HG03280 (cell line): ENCODE data around the gene LIN54.
"Not testable (repeated sequence)": the region's sequence is repeated elsewhere in the genome, so short reads cannot be mapped to it uniquely, and the experiment has no call there.

Experiments used
- ATAC-seq: cut with Tn5 transposase; IDR thresholded peaks from one replicate; pipeline ENCODE4 v1.9.1; 2021; ENCODE audit warnings: mild to moderate bottlenecking, moderate library complexity; ENCODE audit not compliant: unreplicated experiment

The LIN54 gene

GRCh38 chr4:83012687-83013419, 2.2 kb upstream of the LIN54 start:
- peak; percentile 85 for ATAC-seq

DNA sequence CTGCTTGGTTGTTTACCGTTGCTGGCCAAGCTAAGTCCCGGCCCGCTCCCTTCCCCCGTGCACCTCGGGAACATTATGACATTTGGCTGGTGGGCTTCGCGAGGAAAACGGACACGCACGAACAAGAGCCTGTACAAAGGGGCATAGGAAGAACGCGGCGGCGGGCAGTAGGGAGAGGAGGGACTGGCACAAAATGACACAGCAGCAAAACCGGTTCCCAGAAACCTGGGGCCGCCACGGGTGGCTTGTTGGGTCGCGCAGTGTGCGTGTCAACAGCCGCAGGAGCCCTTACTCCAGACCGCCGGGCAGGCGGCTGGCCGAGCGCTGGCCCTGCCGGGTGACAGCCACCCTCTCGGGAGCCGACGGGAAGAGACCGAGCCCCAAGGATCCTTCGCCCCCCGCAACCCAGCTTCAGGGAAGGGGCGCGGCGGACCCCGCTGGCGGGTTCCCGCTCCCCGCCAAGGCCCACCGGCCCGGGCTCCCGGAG, 1.6 kb upstream of the LIN54 start:
- no peak for ATAC-seq

- ATAC-seq: no peak
Measured at GRCh38 chr4:83011689-83012199, 1.1 kb upstream of the LIN54 start.

GRCh38 chr4:83010111-83010521, 507 bp downstream of the LIN54 start:
- ATAC-seq: no peak

DNA sequence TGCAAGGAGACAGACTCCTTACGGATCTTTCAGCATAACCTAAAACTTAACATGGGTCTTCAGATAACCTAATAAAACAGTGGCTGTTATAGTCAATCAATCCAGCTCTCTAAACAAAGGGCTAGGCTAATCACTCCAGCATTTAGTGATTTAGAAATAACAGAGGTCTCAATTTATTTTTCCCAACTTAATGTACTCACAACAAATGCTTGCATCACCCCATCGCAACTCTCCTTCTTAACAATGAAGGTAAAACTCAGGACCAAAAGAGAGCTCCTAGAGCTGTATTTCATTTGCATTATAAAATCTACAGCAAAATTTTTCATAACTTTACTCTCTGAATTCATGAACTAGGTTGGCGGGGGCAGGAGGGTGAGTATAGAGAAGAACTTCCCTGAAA, 1.1 kb downstream of the LIN54 start:
- ATAC-seq: no peak

- ATAC-seq: not testable (repeated sequence)
Measured at GRCh38 chr4:83003044-83003791, 7.4 kb downstream of the LIN54 start.

DNA sequence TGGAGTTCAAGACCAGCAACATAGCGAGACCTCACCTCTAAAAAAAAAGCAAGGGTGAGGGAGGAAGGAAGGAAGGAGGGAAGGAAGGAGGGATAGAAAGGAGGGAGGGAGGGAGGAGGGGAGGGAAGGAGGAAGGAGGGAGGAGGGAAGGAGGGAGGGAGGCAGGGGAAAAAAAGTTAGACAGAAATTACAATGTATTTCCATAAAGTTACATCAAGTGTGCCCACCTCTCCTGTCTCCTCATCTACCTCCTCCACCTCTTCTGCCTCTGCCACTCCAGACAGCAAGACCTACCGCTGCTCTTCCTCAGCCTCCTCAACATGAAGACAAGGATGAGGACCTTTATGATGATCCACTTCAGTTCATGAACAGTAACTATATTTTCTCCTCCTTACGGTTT, 8.3 kb downstream of the LIN54 start:
- ATAC-seq: no peak

DNA sequence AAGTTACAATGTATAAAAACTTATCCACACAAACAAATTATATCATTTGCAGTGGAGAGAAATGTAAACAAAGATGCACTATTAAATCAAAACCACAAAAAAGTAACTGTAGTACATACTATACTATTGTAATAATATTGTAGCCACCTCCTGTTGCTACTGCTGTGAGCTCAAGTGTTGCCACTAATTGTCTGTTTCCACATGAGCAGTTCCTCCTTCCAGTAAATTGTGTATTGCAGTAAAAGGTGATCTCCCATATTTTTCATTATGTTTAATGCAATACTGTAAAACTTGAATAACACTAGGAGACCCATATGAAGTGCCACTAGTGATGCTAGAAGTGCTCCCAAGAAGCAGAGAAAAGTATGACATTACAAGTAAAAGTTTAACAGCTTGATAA, 11.7 kb downstream of the LIN54 start:
- no peak for ATAC-seq

DNA sequence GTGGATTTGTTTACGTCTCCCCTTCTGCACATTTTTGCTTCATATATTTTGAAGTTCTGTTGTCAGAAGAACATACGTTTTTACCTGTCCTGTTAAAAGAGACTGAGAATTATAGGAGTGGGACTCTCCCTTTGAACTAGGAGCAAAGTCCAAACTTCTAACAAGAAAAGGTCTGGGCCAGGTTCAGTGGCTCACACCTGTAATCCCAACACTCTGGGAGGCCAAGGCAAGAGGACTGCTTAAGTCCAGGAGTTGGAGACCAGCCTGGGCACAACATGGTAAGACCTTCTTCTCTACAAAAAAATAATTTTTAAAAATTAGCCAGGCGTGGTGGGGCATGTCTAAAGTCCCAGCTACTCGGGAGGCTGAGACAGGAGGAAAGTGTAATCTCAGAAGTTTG, 15.8 kb downstream of the LIN54 start:
- ATAC-seq: no peak

DNA sequence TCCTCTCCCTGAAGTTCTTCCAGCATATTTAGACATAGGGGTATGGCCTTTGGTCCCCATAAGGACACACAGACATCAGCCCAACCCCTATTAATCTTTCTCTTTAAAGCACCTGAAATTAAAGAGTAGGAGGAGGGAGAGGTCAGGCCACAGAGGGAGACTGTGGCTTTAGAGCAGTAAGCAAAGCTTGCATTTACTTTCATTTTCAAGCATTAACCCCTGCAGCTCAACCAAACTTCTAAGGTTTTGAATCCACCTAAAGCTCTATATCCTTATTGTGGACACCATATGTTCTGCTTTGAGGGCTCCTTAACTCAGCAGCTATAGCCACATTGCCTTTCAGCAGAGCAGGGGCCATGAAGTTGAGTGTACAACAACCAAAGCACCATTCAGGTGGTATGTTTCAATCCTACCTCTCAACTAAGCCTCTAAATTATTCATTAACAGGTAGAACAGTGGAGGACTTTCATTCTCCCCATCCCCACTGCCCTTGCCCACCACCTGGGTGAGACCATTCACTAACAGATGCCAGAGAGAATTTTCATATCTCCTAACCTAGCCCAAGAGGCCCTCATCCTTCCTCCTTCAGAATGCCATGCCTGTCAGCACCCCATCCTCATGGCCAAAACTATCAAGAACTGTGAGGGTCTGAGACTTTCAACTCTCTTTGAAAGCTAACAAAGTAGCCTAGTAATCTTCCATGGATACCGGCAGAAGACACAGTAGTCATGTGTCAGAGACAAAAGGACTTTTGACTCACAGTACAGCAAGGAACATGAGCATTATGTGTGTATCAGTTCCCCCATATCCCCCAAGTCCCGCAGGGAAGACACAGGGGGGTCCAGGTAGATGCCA, 20.8 kb downstream of the LIN54 start:
- ATAC-seq: peak; percentile 86

DNA sequence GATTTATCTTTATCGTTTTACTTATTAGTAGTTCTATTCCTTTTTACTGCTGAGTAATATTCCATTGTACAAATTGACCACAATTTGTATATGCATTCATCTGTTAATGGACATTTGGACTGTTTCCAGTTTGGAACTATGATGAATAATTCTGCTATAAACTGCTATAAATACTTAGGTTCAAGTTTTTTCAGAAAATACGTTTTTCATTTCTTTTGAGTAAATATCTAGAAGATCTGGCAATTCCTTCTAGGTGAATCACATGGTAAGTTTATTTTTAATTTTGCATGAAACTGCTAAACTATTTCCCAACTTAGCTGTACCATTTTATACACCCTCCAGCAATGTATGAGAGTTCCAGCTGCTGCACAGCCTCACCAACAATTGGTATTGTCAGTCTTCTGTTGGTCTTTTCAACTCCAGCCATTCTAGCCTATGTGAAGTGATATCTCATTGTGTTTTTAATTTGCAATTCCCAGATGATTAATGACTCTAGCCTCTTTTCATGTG, 22.2 kb downstream of the LIN54 start:
- no peak for ATAC-seq

DNA sequence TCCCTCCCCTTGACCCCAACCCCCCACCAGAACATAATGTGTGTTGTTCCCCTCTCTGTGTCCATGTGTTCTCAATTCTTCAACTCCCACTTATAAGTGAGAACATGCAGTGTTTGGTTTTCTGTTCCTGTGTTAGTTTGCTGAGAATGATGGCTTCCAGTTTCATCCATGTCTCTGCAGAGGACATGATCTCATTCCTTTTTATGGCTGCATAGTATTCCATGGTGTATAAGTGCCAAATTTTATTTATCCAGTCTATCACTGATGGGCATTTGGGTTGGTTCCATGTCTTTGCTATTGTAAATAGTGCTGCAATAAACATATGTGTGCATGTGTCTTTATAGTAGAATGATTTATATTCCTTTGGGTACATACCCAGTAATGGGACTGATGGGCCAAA, 23.1 kb downstream of the LIN54 start:
- not testable (repeated sequence) for ATAC-seq

- no peak for ATAC-seq
Measured at GRCh38 chr4:82984459-82984858, 26.2 kb downstream of the LIN54 start.

DNA sequence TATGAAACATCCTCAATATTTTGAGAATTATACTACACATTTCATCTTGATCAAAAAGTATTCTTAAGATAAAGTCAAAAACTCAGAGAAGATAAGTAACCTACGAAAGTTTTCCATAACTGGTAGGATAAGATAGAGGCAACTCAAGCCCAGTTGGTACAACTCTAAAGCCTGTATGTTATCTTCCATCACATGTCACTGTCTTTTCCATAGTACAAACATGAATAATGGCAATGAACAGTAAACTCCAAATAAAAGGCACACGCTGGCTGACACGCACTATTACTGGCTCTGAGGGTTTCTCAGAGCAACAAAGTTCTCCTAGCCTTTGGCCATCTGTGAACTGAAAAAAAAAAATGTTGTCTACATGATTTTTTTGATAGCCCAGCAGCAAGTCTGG, 27.2 kb downstream of the LIN54 start:
- ATAC-seq: no peak

- ATAC-seq: no peak
Measured at GRCh38 chr4:82981138-82981537, 29.5 kb downstream of the LIN54 start.

DNA sequence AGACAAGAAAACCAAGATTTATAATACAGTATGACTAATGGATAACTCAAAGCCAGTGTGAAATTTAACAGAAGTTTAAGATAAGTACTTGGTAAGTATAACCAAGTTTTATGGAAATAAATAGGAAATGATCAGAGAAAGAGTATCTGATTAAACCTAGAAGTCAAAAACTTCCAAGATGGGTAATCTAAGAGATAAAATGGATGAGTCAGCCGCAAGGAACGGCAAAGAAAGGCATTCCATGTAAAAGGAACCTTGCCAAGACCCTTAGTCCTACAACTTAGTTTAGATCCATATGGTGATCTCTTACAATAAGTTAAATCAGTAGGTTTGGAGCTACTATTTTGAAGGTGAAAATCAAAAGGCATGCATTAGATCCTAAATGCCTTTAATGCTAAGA, 34.8 kb downstream of the LIN54 start:
- no peak for ATAC-seq

- ATAC-seq: no peak
Measured at GRCh38 chr4:82969414-82969813, 41.2 kb downstream of the LIN54 start.

- no peak for ATAC-seq
Measured at GRCh38 chr4:82968972-82969371, 41.7 kb downstream of the LIN54 start.

- ATAC-seq: no peak
Measured at GRCh38 chr4:82965763-82966162, 44.9 kb downstream of the LIN54 start.

DNA sequence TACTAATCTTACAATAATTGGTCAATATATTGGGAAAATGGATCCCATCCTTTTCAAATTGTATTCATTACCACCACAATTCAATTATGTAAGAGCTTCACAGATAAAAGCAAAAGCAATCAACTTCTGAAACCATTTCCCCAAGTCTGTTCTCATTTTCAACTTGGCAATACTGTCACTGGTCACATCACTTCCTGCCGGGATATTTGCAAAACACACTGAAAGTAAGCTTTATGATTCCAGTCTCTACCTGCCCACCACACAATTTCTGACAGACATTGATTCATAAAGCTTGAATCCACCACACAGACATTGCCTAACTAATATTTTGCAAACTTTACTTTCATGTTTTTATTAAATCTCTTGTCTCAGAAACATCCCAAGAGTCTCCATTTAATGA, 53.6 kb downstream of the LIN54 start:
- no peak for ATAC-seq

DNA sequence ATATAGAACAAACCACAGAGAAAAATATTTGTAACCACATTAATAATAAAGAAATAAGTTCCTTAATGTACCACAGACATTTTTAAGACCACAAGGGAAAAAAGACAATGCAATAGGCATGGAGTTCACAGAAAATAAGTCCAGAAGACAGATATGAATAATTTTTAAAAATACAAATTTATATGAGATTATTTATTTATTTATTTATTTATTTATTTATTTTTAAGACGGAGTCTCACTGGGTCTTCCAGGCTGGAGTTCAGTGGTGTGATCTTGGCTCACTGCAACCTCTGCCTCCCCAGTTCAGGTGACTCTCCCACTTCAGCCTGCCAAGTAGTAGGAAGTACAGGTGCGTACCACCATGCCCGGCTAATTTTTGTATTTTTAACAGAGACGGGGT, 56.4 kb downstream of the LIN54 start:
- ATAC-seq: no peak
